Astrocyte of the cerebellum (primary cell): ENCODE measurements around the gene HOXC9.

ENCODE experiments used
- DNase-seq: peaks from one replicate; pipeline ENCODE4 v3.0.0-alpha.2; 2011; ENCODE audit warnings: low read depth
- H3K4me3 ChIP-seq: 2 replicates; pipeline ENCODE4 v1.5.1; 2011; ENCODE audit warnings: mild to moderate bottlenecking, low read depth, low read length, moderate library complexity
- in situ Hi-C: cut with HindIII; loops from 2 replicates; pipeline ENCODE4 v1.10.0; 2017; ENCODE audit warnings: low sequenced_read_pairs
- TF ChIP-seq, protein P1 (sequence below): IDR thresholded peaks from 2 replicates; pipeline ENCODE4 v1.5.1; 2012; ENCODE audit warnings: low read length, low read depth, moderate library complexity, mild to moderate bottlenecking; ENCODE audit errors: missing control alignments

Gene HOXC9

DNA sequence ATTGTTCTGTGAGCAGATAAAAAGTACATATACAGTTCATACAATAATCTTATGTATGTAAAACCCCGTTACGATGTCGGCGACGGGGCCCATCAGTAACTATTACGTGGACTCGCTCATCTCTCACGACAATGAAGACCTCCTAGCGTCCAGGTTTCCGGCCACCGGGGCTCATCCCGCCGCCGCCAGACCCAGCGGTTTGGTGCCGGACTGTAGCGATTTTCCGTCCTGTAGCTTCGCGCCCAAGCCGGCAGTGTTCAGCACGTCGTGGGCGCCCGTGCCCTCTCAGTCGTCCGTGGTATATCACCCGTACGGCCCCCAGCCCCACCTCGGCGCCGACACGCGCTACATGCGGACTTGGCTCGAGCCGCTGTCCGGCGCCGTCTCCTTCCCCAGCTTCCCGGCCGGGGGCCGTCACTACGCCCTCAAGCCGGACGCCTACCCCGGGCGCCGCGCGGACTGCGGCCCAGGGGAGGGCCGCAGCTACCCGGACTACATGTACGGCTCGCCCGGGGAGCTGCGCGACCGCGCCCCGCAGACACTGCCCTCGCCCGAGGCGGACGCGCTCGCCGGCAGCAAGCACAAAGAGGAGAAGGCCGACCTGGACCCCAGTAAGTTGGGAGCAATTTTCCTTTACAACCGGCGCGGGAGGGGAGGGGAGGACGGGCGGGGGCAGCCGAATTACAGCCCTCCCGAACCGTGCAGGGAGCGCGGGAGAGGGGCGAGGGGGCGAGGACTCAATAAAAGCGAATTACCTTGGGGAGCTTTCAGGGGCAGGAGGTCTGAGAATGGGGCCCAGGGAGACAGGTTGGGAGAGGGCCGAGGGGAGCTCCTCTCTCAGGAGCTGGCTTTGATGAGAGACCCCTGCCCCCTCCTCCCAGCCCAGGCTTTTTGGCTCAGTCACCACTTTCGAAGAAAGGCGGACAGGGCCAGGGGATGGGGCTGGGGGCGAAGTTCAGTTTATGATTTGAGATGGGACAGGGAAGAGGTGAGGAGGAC is at the start of gene HOXC9:
Gene HOXC9 (plus strand): TSS at position 46 of the 999 bp plus-strand sequence. CDS start 28 bp downstream, at position 74.
- H3K4me3 ChIP-seq: no peak within 1 kb of the TSS
- in situ Hi-C loops: no loop called here
- no peak for DNase-seq
- TF ChIP-seq, protein P1, sequence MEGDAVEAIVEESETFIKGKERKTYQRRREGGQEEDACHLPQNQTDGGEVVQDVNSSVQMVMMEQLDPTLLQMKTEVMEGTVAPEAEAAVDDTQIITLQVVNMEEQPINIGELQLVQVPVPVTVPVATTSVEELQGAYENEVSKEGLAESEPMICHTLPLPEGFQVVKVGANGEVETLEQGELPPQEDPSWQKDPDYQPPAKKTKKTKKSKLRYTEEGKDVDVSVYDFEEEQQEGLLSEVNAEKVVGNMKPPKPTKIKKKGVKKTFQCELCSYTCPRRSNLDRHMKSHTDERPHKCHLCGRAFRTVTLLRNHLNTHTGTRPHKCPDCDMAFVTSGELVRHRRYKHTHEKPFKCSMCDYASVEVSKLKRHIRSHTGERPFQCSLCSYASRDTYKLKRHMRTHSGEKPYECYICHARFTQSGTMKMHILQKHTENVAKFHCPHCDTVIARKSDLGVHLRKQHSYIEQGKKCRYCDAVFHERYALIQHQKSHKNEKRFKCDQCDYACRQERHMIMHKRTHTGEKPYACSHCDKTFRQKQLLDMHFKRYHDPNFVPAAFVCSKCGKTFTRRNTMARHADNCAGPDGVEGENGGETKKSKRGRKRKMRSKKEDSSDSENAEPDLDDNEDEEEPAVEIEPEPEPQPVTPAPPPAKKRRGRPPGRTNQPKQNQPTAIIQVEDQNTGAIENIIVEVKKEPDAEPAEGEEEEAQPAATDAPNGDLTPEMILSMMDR: no peak

DNA sequence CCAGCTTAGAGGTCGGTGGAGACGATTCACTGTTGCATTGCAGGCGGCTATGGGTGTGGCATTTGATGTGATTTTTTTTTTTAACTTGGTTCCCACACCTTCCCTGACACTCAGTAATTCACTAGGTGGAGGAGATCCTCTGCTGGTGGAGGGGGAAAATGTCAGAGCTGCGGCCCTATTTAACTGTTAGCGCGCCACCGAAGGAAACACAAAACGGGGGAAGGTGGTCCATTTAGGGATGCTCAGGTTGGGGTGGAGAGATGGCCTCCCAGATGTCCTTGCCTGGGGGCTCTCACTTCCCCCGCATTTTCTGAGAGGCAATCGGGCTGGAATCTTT is 49.6 kb upstream of the HOXC9 start:
- in situ Hi-C loops: no loop called here
- no peak overlapping the region for H3K4me3 ChIP-seq
- TF ChIP-seq, protein P1: no peak
- DNase-seq: no peak

DNA sequence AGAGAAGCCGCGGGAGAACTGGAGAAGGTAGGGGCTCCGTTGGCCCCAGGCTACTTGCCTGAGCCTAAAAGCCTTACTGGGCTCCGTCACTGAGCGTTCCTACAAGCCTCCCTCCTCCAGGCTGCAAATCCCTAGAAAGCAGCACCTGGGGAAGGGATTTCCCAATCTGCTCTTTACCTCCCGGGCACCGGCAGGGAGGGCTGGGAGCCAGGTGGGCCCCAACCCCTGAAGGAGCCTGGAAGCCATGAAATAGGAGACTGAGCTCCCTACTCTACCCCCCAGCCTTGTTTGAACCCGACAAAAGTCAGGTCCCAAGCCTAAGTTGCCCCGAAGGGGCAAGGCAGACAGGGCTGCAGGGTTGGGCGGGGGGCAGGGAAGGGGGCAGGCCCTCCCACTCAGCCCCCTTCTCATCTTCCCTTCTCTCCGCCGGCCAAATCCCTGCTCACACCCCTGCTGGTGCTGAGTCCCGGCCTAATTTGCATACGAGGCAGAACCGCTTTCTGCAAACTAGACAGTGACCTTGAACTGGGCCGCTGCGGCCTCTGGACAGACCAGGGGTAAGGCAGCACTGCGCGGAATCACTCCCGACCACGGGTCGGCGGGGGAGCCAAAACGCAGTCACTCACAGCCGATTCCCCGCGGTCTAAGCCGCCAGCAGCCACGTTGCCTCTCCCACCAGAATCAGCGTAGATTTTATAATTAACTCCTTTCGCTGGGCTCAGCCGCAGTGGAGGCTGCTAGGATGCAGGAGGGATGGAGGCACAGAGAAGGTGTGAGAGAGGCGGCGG is 49.0 kb upstream of the HOXC9 start:
- H3K4me3 ChIP-seq: no peak overlapping the region
- no peak for DNase-seq
- TF ChIP-seq, protein P1: no peak
- in situ Hi-C loops: no loop called here

DNA sequence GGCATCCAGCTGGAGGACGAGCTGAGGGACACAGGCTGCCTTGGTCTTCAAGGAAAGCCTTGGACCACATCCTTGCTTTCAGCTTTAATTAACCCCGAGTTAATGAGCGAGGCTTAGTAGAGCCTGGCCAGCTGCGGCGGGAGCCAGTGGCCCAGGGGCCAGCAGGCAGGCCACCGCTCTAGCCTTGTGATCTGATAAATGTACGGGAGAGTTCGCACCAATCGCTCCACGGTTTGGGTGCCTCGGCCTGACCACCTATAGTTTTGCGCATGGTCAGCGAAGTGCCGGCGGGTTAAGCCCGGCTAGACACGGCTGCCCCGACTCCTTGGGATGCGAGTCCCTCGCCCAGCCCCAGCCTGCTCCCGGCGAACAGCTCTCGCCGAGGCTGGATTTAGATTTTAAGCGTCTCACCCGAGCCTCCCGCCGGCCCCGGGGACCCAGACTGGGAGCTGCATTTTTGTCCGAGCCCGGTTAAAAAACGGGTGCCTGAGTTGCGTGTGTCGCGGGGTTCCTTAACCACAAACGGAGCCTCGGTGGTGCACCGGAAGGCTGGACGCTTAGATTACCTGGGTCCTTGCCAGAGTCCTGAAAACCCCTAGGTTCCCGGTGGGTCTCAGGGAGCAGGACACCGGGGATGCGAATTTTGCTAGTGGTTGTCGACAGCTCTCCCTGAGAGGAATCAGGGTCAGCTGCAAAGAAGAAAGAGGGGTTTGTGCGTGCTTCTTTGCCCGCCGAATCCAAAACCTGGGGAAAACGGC is 48.2 kb upstream of the HOXC9 start:
- TF ChIP-seq, protein P1: no peak
- no peak overlapping the region for H3K4me3 ChIP-seq
- in situ Hi-C loops: no loop called here
- no peak for DNase-seq

DNA sequence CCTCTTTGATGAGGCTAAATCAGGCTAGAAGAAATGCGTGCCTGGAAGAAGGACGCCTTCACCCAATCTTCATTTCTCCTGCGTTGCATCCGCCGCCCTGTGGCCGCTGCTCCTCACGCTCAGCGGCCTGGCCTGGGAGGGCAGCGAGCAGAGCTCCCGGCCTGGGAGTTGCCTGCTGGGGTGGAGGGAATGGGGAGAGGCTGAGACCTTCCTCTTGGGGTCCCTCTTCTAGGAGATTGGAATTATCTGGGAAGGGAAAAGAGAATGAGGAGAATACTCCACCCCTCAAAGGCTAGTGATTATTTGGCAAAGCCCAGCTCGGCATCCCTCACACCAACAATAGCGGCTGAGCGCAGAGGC is 47.6 kb upstream of the HOXC9 start:
- in situ Hi-C loops: no loop called here
- DNase-seq: no peak

More for the DNA sequence above, 47.6 kb upstream of the HOXC9 start:
- TF ChIP-seq, protein P1: no peak
- no peak overlapping the region for H3K4me3 ChIP-seq
